NCI-H446 treated with DMSO at 0.1 percent for 48 hours (cell line): ENCODE data around the gene LHPP.
"Not testable (repeated sequence)": the region's sequence is repeated elsewhere in the genome, so short reads cannot be mapped to it uniquely, and the experiment has no call there.

Source experiments
- DNase-seq: peaks from one replicate; lab custom pipeline; 2025; lab: John Stamatoyannopoulos, UW

Gene LHPP

DNA sequence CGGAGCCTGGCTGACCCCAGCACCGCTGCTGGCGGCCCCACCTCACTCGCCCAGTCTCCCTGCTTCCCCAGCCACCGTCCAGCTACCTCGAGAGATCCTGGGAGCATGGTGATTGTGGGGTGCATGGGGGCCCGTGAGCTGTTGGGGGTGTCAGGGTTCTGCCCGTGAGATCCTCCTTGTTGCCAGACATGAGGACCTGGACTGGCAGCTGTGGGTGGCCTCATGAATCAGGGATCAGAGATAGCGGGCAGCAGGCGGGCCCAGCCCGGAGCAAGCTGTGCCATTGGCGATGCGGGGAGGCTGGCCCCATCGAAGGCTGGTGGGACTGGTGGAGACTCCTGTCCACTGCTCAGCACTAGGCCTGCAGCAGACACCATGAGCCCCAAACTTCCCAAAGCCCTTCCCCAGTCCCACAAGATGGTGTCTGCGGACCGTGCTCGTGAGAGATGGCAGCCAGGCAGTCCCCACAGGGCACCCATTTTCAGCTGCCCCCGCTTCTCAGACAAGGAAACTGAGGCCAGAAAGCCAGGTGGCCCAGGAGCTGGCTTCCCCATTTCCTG is 75.6 kb downstream of the LHPP start:
- no peak for DNase-seq

DNA sequence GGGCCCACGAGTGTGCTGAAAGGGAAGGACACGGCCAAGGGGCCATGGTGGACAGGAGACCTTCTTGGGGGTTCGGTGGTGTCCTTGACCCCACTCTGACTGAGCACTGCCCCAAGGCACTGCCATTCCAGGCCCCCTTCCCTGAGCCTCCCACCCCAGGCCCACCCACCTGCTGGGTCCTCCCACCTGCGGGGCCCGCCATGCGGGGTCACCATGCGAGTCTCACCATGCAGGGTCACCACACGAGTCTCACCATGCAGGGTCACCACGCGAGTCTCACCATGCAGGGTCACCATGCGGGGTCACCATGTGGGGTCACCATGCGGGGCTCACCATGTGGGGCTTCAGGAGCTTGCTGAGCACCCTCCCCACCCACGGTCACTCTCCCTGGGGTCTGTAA is 76.3 kb downstream of the LHPP start:
- no peak for DNase-seq

DNA sequence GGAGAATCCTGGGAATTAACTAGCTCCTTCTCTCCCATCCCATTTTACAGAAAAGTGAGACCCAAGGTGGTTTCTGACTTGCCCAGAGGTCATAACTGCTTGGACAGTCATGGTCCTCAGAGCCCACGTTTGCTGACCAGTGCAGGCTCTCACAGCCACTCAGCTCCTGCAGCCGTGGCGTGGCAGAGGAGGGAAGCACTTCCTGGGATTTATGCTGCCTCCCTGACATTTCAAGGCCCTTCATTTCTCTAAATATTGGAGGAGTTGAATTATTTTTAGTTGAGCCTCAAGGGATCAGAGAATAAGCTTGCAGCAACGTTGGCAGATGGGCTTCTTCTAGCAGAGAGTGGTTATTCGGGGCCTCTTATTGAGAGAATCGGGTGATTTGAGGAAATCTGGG is 77.1 kb downstream of the LHPP start:
- DNase-seq: no peak

DNA sequence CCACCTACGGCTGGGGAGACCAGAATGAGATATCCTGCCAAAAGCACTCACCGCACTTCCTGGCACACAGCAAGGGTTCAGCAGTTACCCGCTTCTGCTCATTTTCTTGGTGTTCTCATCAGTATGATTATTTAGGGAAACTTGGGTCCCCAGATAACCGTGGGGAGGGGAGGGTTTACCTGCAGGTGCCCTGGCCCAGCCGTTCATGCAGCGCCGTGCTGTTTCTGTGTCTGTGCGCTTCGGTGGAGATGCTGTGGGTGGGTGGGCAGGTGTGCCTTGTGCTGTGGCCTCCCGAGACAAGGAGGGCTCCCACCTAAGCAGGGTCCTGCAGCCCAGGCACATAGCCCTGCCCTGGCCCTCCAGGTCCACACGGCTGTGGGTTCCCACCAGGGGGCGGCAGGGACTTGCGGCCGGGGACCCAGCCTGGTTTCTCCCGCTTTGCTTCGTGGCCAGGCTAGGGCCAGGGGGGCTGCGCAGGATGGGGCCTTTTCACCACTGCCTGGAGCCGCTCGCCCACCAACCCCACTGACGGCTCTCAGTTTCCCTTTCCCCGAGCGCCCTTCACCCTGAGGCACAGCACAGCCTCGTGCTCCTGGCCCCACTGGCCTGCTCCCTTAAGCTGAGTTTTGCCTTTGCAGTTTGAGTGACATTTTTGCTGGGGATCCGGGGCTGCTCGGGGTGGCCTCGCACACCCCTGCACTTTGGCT is 78.5 kb downstream of the LHPP start:
- no peak for DNase-seq

DNA sequence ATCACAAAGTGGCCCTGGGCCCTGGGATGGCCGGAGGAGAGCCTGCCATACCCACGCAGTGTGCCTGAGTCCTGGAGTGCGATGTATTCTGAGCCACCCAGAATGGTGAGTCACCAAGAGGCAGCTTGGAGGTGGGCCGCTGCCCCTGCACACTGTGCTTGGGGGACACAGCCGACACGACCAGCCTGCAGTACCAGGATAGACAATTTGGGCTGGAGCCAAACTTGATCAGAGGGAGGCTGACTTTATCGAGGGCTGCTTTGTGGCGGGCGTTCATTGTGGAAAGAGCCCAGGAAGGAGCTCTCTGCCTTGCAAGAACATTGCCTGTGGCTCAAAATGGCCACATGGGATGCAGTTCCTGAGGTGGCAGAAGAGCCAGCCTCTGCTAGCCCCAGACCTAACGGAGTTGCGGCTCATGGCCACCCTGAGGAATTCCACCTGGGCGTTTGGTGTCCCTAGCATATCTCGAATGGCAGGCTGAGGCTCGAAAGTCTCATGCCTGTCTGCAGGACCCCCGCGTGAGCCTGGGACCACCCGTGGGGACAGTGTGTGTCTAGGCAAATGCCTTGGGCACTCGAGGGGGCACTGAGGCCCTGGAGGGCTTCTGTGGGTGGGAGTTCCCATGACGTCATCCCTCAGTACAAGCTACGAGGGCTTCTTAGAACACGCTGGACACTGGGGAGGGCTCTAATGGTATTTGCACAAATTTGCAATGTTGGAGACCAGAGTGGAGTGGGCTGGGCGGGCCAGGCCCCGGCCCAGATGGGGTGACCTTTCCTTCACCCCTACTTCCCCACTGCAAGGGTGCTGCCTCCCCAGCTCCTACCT is 79.7 kb downstream of the LHPP start:
- no peak for DNase-seq

DNA sequence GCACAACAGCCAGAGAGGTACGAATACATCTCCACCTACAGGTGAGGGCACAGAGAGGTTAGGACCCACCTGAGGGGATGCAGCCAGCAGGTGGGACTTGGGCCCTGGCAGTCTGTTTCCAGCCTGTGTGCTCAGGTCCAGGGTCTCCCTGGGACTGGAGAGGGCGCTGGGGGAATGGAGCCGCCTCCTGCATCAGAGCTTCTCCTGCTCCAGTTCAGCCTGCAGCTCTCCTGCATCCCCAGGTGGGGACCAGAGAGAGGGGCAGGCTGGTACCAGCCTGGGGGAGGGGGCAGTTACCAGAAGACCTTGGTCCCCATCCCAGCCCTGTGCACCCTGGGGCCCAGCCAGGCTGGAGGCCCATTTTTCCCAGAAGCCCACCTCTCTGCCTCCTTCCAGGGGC is 80.7 kb downstream of the LHPP start:
- DNase-seq: no peak

DNA sequence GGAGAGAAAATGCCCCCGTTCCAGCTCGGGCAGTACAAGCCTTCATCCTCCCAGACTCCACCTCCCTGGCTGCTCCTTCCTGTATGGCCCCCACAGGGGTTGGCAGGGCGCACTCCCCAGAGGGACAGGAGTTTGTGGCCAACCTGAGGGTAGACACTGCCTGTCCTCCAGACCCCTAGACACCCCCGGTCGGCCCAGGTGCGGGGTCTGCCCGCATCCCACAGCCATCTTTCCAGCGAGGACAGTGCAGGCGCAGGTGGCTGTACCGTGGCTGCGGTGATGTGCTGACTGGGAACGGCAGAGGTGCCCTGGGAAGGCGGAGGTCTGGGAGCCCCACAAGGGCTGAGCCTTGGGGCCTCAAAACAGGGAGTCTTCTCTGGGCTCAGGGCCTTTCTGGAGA is 81.5 kb downstream of the LHPP start:
- DNase-seq: no peak

DNA sequence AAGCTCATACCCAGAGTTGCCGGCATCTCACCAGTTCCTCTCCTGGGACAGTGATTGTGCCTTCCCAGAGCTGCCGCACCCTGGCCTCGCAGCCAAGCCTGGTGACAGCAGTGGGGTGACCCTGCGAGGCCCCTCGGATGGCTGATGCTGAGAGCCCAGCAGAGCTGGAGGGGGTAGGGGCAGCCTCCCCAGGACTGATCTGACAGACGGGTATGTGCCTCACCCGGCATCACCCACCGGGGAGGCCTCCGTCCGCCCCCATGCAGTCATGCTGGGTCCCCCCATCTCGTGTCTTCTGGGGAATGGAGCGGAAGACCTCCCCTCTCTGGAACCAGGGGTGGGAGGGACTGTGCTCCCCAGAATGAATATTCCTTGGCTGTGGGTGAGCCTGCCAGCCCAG is 82.3 kb downstream of the LHPP start:
- no peak for DNase-seq

DNA sequence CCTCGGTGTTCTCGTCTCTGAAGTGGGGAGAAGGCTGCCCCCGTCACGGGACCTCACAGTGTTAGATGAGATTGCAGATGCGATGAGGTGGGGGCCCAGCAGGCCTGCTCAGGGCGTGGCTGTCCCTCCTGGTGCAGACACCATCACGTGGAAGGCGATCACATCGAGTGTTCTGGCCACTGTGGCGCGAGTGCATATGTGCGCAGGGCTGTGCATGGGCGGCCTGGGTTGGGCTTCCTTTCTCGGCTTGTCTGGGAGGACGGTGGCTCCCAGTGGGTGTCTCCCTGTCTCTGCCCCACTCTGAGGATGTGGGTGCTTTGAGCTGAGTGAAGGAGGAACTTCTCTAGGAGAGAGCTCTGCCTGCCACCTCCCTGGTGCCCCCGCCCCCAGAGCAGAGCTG is 83.1 kb downstream of the LHPP start:
- no peak for DNase-seq

DNA sequence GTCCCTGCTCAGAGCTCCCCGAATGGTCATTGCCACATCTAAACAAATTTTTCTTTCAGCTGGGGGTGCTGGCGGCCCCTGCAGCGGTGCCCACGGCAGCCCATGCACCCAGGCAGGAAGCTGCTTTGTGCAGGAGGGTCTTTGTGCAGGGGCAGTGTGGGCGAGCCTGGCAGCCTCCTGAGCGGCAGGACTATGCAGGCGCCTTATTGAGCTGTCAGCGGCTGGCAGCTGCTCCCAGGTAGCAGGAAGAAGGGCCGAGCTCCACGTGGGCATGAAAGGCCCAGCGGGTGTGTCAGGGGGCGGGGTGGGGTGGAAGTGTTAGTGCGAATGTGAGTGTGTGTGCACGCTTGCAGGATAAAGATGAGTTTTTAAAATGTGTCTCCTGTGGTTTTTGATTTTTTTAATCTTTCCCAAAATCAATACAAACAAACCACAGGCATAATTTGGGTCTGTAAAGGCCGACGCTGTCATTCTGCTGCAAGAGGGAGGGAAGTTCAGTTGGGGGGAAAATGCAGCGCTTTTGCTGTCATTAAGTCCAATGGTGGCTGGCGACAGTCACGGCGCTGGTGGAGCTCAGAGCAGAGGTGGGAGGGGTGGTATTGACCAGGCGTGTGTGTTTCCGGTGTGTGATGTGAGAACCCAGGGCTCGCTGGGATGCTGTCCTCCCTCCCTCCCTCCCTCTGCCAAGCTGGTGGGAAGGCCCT is 83.9 kb downstream of the LHPP start:
- DNase-seq: no peak

DNA sequence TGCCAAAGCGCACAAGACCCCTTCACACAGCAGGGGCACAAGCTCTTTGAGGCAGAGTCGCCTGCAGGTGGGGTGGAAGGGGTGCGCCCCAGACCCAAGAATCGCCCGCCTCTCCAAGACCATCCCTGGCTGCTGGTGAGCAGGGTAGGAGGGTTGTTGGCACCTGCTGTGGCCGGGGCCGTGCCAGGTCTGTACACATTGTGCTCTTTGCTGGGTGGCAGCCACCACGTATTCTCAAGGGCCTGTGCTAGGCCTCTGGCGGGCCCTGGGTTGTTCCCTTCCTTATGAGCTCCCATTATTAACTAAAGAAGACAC is 84.4 kb downstream of the LHPP start:
- DNase-seq: no peak

DNA sequence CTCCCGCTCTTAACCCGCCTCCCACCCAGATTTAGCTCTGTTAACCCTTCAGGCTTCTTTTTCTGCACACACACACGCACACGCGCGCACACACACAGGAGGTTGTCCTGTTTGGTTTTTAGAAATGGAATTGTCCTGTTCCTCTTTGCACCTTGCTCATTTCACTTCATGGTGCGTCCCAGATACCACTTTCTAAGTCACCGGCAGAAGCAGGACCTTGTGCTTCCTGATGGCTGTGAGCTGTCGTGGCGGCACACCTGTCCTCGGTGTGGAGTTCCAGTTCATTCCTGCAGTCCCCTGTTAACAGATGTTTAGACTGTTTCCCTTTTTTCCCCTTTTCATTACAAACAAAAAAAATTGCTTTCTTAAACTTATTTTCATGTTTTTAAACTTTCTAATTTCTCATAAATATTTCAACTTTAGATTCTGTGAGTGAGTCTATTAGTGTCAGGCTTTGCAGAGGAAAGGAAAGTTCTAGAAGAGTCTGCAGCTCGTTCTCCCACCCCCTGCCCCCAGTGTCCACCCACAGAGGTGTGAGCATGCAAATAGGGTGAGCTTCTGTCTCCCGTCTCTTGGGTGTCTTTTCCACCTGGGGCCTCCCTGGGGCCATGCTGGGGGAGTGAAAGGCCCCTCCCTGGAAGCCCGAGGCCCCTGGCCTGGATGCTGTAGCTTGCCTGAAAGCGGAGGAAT is 85.5 kb downstream of the LHPP start:
- no peak for DNase-seq

DNA sequence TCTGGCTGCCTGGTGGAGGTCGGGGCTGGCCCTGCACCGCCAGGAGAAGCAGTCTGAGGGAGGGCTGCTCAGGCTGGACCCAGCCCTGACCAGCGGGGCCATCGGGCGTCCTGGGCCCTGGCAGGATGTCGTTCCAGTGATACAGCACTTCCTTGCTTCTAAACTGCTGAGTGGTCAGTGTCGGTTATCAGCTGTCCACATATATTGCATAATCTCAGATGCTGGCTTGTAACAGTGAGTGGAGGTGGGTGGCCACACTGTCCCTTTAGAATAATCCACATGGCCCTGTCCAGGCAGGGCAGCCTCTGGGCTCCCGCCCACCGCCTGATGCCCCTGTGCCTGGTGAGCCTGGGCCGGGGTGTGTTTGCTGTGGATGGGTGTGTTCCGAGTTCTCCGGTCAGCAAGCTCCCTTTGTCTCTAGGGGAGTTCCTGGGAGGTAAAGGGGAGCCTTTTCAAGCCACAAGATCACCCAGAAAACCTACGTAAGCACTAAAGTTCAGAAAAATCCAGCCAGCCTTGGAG is 86.1 kb downstream of the LHPP start:
- no peak for DNase-seq

DNA sequence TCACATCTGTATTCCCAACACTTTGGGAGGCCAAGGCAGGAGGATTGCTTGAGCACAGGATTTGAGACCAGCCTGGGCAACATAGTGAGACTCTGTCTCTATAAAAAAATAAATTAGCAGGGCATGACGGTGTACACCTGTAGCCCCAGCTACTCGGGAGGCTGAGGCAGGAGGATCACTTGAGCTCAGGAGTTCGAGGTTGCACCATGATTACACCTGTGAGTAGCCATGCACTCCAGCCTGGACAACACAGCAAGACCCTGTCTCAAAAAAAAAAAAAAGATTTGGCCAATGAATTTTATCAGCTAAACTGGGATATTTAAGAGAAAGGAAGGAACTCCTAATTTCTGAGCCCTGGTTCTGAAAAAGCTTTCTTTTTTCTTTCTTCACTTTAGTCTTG is 87.5 kb downstream of the LHPP start:
- not testable (repeated sequence) for DNase-seq

DNA sequence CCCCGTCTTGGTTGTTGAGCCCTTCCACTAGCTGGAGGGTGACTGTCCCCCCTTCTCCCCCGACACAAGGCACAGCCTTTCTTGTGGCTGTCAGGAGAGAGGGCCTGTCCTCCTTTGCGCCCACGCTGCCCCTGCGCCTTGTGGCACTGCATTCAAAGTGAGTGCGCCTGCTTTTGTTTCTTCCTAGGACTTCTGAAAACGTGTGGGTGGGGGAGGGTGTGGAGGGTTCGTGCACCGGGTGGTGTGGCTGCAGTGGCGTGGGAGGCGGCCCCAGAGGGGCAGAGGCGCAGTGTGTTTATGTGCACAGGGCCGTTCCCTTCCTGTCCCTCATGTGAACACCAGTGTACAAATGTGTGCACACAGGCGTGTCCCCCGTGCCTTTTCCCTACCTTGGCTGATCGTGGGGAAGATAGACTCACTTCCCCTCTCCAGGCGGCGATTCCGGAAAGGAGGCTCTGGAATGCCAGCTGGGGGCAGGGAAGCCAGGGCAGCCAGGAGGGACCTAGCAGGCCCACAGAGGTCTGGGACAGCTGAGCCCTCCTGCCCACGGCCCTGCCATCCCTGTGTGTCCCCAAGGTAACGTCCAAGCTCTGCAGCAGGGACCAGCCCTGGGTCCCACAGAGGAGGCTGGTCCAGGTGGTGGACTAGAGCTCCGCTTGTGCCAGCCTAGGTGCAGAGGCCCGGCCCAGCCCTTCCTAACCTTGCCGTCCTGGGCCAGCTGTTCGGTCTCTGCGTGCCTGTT is 88.8 kb downstream of the LHPP start:
- no peak for DNase-seq

DNA sequence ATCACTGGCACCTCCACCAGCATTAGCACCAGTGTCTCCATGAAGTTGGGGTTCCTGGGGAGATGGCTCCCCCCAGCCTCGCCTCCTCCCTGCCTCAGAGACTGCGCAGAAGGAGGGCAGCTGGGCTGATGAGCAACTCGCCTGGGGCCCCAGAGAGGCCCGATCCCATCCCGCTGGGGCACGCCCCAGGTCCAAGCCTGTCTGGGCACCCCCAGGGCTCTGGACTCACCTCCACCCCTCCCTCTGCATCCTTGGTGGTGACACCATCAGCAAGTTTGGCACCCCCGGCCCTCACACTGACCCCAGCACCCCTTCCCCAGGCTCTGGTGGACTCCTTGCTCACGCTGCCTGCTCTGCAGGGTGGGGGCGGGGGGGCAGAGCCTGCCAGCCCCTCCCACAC is 89.5 kb downstream of the LHPP start:
- no peak for DNase-seq

DNA sequence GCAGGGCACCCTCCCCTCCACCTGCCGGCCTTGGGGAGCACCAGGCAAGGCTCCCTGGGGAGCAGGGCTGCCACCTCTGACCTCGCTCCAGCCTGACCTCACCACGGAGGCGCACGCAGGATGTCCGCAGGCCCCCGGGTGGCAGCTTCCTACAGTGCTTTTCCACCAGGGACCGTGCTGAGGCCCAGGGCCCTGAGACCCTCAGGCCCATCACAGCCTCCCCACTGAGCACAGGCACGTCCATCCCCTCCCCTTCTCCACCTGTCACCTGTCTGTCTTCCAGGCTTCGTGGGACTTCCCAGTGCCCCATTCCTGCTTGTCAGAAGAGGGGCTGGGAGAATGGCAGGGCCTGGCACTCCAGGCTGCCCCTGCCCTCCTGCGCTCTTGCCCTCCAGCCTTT is 90.1 kb downstream of the LHPP start:
- no peak for DNase-seq

DNA sequence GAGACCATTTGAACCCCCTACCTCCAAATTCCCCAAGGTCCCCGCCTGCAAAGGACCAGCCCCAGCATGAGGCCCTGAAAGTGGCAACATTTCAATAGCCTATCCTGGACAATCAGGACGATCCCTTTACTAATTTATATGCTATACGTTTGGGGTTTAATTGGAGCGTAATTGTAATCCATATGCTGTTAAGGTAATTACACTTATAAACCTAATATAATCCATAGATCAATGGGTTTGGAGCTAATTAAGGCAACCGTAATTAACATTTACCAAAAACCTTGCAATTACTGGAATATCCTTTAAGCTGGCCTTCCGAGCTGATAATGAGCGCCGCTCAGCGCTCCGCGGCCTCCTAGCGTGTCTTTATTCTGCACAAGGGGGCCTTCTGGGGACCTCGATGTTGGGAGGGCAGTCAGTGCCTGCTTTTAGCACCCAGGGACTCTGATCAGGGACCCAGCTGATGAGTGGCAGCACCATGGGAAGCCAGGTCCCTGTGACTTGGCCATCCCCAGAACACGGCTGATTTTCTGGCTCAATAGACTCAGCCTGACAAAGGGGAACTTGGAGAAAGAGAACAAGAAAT is 91.2 kb downstream of the LHPP start:
- no peak for DNase-seq

DNA sequence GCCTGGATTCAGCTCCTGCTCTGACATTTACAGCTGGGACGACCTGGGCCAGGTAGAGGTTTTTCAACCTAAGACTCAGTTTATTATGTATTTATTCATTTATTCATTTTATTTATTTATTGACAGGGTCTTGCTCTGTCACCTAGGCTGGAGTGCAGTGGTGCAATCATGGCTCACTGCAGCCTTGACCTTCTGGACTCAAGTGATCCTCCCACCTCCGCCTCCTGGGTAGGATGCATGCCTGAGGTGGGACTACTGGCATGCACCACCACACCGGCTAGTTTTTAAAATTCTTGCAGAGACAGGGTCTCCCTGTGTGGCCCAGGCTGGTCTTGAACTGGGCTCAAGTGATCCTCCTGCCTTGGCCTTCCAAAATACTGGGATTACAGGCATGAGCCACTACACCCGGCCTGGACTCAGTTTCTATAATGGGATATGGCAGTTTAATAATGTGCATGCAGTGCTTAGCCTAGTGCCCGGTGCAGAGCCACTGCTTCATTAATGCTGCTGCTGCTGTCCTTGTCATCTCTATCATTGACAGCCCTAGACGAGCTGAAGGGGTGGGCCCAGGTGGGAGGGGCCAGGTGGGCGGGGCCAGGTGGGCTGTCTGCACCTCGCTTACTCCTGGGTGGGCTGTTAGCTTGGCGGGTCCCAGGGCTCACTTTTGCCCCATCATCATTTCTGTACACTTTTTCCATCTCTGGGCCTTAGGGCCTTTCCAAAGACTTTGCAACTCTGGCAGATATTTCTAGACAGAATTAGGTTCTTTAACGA is 92.6 kb downstream of the LHPP start:
- no peak for DNase-seq

DNA sequence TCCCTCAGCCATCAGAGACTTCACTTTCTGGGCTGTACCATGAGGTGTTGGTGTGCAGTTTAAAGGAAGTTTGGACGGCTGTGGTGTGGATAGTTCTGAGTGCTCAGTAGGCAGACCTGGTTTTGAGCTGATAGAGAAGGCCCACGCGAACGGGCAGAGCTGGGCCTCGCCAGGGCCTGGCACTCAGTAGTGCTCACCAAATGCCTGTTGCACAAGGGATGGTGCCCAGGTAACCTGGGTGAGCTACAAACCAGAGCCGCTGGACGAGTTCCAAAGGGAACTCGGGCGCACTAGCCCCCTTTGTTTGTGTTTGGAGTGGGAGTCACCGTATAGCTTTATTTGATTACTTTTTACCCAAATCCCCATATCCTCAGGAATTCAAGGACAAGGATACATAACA is 95.5 kb downstream of the LHPP start:
- DNase-seq: no peak
